SK-N-SH (cell line): ENCODE measurements around the gene TNRC6A. TPM values are rescaled to one million over a fixed set of nuclear protein-coding genes. Genes with fewer than 3 reads are reported as not detected.

Experiments
- CTCF ChIA-PET: fragments of 300-600, 350-600 bp; formaldehyde crosslinking; extraction: SDS; loops from one replicate; lab custom pipeline; 2021; lab: Yijun Ruan, JAX
- POLR2A ChIA-PET: fragments of 350-600 bp; sonication (Branson Sonifier 250); formaldehyde crosslinking; extraction: SDS; loops from one replicate; lab custom pipeline; 2020; ENCODE audit warnings: antibody characterized with exemption, inconsistent platforms; lab: Yijun Ruan, JAX
- DNase-seq: peaks from one replicate; pipeline ENCODE4 v3.0.0; 2012
- H2AFZ ChIP-seq: fragments of 200-600 bp; sonication (generic); 2 replicates; pipeline ENCODE4 v1.8.1; 2016; ENCODE audit warnings: antibody characterized with exemption, mild to moderate bottlenecking, low read depth
- H3F3A ChIP-seq: fragments of 200-600 bp; sonication (generic); replicated peaks from 2 replicates; pipeline ENCODE3; 2016; ENCODE audit warnings: antibody characterized with exemption, mild to moderate bottlenecking; ENCODE audit not compliant: insufficient read depth
- H3K27ac ChIP-seq, 2 experiments: fragments of 200-500 bp in 1 of 2; fragments of 200-600 bp in 1 of 2; sonication (Bioruptor generic) in 1 of 2; sonication (generic), shearing (Covaris generic) in 1 of 2; 2 replicates each; pipeline versions ENCODE4 v1.5.1 to v1.6.1; 2014 to 2016; ENCODE audit warnings: low read depth in 2 of 2, inconsistent platforms in 1 of 2, low read length in 1 of 2, mild to moderate bottlenecking in 1 of 2, mixed read lengths in 1 of 2
- H3K27me3 ChIP-seq: fragments of 200-600 bp; sonication (generic), shearing (Covaris generic); 2 replicates; pipeline ENCODE4 v1.6.1; 2016; ENCODE audit warnings: mixed run types; ENCODE audit not compliant: insufficient read depth
- H3K36me3 ChIP-seq, 2 experiments: fragments of 200-500 bp in 1 of 2; fragments of 200-600 bp in 1 of 2; sonication (Bioruptor generic) in 1 of 2; sonication (generic) in 1 of 2; replicated peaks in 1 of 2; 2 replicates each; pipeline versions ENCODE3 to v1.5.1; 2014 to 2016; ENCODE audit warnings: low read length in 1 of 2, mild to moderate bottlenecking in 1 of 2; ENCODE audit not compliant: insufficient read depth in 2 of 2, control insufficient read depth in 1 of 2
- H3K4me1 ChIP-seq, 2 experiments: fragments of 200-500 bp in 1 of 2; fragments of 200-600 bp in 1 of 2; sonication (Bioruptor generic) in 1 of 2; sonication (generic), shearing (Covaris generic) in 1 of 2; 2 replicates each; pipeline versions ENCODE4 v1.5.1 to v1.6.1; 2014 to 2016; ENCODE audit warnings: low read depth in 1 of 2, low read length in 1 of 2, mixed run types in 1 of 2; ENCODE audit not compliant: insufficient read depth in 2 of 2, control insufficient read depth in 1 of 2
- H3K4me2 ChIP-seq: fragments of 200-600 bp; sonication (generic), shearing (Covaris generic); 2 replicates; pipeline ENCODE4 v1.6.1; 2017; ENCODE audit warnings: mixed run types
- H3K4me3 ChIP-seq, 2 experiments: fragments of 200-500 bp in 1 of 2; fragments of 200-600 bp in 1 of 2; sonication (Bioruptor generic) in 1 of 2; sonication (generic), shearing (Covaris generic) in 1 of 2; 2 replicates each; pipeline versions ENCODE4 v1.5.1 to v1.8.1; 2014 to 2016; ENCODE audit warnings: low read depth in 2 of 2, inconsistent platforms in 1 of 2, low read length in 1 of 2, mild to moderate bottlenecking in 1 of 2, mixed read lengths in 1 of 2, moderate library complexity in 1 of 2
- H3K79me2 ChIP-seq: fragments of 200-600 bp; sonication (generic); 2 replicates; pipeline ENCODE4 v1.8.1; 2017; ENCODE audit warnings: mild to moderate bottlenecking; ENCODE audit not compliant: insufficient read depth
- H3K9ac ChIP-seq: fragments of 200-600 bp; sonication (generic); 2 replicates; pipeline ENCODE4 v1.6.1; 2017; ENCODE audit warnings: mixed run types
- H3K9me2 ChIP-seq: fragments of 200-600 bp; sonication (generic); 2 replicates; pipeline ENCODE4 v1.6.1; 2017; ENCODE audit warnings: mixed run types
- H3K9me3 ChIP-seq: fragments of 200-600 bp; sonication (generic); 2 replicates; pipeline ENCODE4 v1.6.1; 2017; ENCODE audit warnings: mixed run types, mild to moderate bottlenecking, moderate library complexity
- H4K20me1 ChIP-seq: fragments of 200-600 bp; sonication (generic); 2 replicates; pipeline ENCODE4 v1.6.1; 2017; ENCODE audit warnings: mild to moderate bottlenecking, mixed run types; ENCODE audit not compliant: insufficient read depth
- ELF1 ChIP-seq: IDR thresholded peaks from 2 replicates; pipeline ENCODE4 v1.4.0; 2012
- EZH2phosphoT487 ChIP-seq: fragments of 200-600 bp; sonication (generic); IDR thresholded peaks from 2 replicates; pipeline ENCODE4 v1.6.1; 2017; ENCODE audit warnings: low read depth, mixed run types, mild to moderate bottlenecking, antibody characterized with exemption, moderate library complexity, borderline replicate concordance
- FOSL2 ChIP-seq: IDR thresholded peaks from 2 replicates; pipeline ENCODE4 v1.4.0; 2012; ENCODE audit warnings: low read depth, mild to moderate bottlenecking, moderate library complexity, borderline replicate concordance
- FOXJ3 ChIP-seq: sonication (generic); formaldehyde crosslinking; IDR thresholded peaks from 2 replicates; pipeline ENCODE4 v1.5.1; 2020; ENCODE audit warnings: mild to moderate bottlenecking, missing genetic modification reagents
- FOXM1 ChIP-seq: IDR thresholded peaks from 2 replicates; pipeline ENCODE4 v1.4.0; 2012; ENCODE audit warnings: low read depth, mild to moderate bottlenecking
- GABPA ChIP-seq: IDR thresholded peaks from 2 replicates; pipeline ENCODE4 v1.4.0; 2012; ENCODE audit warnings: low read depth, mild to moderate bottlenecking
- GATA2 ChIP-seq: sonication (generic); formaldehyde crosslinking; IDR thresholded peaks from 2 replicates; pipeline ENCODE4 v1.5.0; 2020; ENCODE audit warnings: mild to moderate bottlenecking, missing genetic modification reagents
- JUND ChIP-seq: IDR thresholded peaks from 2 replicates; pipeline ENCODE4 v1.4.0; 2012
- MEF2A ChIP-seq: IDR thresholded peaks from 2 replicates; pipeline ENCODE4 v1.4.0; 2012; ENCODE audit warnings: low read depth, borderline replicate concordance
- NFIC ChIP-seq: IDR thresholded peaks from 2 replicates; pipeline ENCODE4 v1.4.0; 2012; ENCODE audit warnings: borderline replicate concordance
- NRF1 ChIP-seq: IDR thresholded peaks from 2 replicates; pipeline ENCODE4 v1.6.1; 2012; ENCODE audit warnings: low read depth, mild to moderate bottlenecking, low read length
- POLR2AphosphoS5 ChIP-seq: IDR thresholded peaks from 2 replicates; pipeline ENCODE4 v1.6.1; 2012; ENCODE audit warnings: low read depth, low read length
- RCOR1 ChIP-seq: fragments of 150-350 bp; IDR thresholded peaks from 2 replicates; pipeline ENCODE4 v1.6.1; 2017; ENCODE audit warnings: antibody characterized with exemption, low read length
- RFX5 ChIP-seq: IDR thresholded peaks from 2 replicates; pipeline ENCODE4 v1.6.1; 2012; ENCODE audit warnings: mild to moderate bottlenecking, improper control_type of control experiment, low read length
- SMC3 ChIP-seq: IDR thresholded peaks from 2 replicates; pipeline ENCODE4 v1.6.1; 2012; ENCODE audit warnings: low read depth, low read length, improper control_type of control experiment
- TAF1 ChIP-seq: IDR thresholded peaks from 2 replicates; pipeline ENCODE4 v1.6.1; 2012; ENCODE audit warnings: low read depth, mild to moderate bottlenecking, low read length, moderate library complexity, borderline replicate concordance
- YY1 ChIP-seq: IDR thresholded peaks from 2 replicates; pipeline ENCODE4 v1.4.0; 2012; ENCODE audit warnings: low read depth, mild to moderate bottlenecking
- WGBS: methylation state at CpG from one replicate; pipeline ENCODE4 v1.1.6; 2017; ENCODE audit warnings: low lambda C conversion rate; 5-methylcytosine and 5-hydroxymethylcytosine counted together
- polyA plus RNA-seq, 3 experiments: library from polyadenylated mRNA; depleted of rRNA; stranded (reverse); fragments of >200 nt; gene quantifications; 2 replicates each; pipeline ENCODE4 v1.2.3, GENCODE V29; 2012
- TF ChIP-seq, protein P1 (sequence below): IDR thresholded peaks from 2 replicates; pipeline ENCODE4 v1.4.0; 2012; ENCODE audit warnings: low read depth, borderline replicate concordance
- TF ChIP-seq, protein P2 (sequence below): IDR thresholded peaks from 2 replicates; pipeline ENCODE4; 2012
- TF ChIP-seq, protein P3 (sequence below): fragments of 200-600 bp; sonication (generic); IDR thresholded peaks from 2 replicates; pipeline ENCODE4 v1.6.1; 2017; ENCODE audit warnings: antibody characterized with exemption, mild to moderate bottlenecking, moderate library complexity

TNRC6A gene
- polyA plus RNA-seq, 1 of the 3 experiments (the other 2 are of a cell fraction) = 32.5 TPM

DNA sequence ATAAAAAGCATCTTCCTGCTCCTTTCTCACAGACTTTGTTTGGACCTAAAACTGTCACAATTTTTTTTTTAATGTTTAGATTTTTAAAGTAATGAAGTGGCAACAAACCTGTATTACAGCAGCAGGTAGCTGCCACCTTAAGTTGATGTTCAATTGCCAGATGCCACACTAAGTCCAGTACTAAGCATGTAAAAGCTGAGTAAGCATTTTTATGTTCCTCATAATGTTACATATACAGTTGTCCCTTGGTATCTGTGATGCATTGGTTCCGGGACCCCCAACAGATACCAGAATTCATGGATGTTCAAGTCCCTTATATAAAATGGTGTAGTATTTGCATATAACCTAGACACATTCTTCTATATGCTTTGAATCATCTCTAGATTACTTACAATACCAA lies 45.1 kb downstream of the TNRC6A start:
- WGBS = 100% methylated on average over 1 of the region's 1 CpG
- peaks cover 0 to 12% of the 10 kb centered on the region in 2 experiments; a peak in 2 of 4 replicates for H3K4me1 ChIP-seq
- TF ChIP-seq ELF1 = no peak
- TF ChIP-seq FOSL2 = no peak
- no peak for TF ChIP-seq FOXJ3 (CRISPR knock-in tag)
- no peak for TF ChIP-seq SMC3
- TF ChIP-seq, all 33 proteins: peak for 0
- Histone ChIP-seq H2AFZ (no peak overlapping the region), H3K27me3 (no peaks in the 10 kb centered on the region), H3K9me2 (no peaks in the 10 kb centered on the region), H3K36me3 (peaks cover 60 to 71% of the 10 kb centered on the region in 2 experiments), H3K9ac (no peak overlapping the region), H3K4me2 (no peak overlapping the region), H3K9me3 (no peaks in the 10 kb centered on the region), H3K4me3 (no peak overlapping the region), H4K20me1 (peaks cover 62% of the 10 kb centered on the region), H3K27ac (no peak overlapping the region), H3F3A (peaks cover 4% of the 10 kb centered on the region), H3K79me2 (peaks cover 77% of the 10 kb centered on the region)
- no peak for DNase-seq
- CTCF ChIA-PET = no interaction called here
- POLR2A ChIA-PET = no interaction called here

DNA sequence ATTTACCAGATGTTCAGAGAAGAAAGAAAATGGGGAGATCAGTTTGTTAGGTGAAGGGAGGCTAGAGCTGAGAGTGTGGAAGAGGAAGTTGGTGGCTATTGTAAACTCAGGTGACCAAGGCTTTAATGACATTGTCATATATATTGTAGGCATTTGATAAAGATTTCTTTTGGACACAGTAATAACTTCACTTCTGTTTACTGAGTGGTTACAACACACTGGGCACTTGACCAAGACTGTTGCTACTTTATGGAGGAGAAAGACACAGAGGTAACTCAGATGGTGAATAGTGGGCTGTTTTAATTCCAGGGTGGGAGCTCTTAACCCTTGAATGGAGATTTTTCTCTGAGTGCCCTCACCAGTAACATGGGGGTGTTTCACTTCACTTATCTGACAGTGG lies 46.0 kb downstream of the TNRC6A start:
- peaks cover 4% of the 10 kb centered on the region for H3F3A ChIP-seq
- ChIA-PET POLR2A (no interaction called here), CTCF (interaction anchor here (0.9 kb wide), 1 partner anchor 20 kb away, joined by 3 read pairs; no protein-coding TSS in a partner anchor)
- peak overlapping the region in 1 of 2 experiments; percentile 4; a peak in 1 of 4 replicates for H3K27ac ChIP-seq
- H3K9me3 ChIP-seq = no peaks in the 10 kb centered on the region
- peaks cover 62 to 81% of the 10 kb centered on the region in 2 experiments for H3K36me3 ChIP-seq
- TF ChIP-seq FOXM1 (no peak), TAF1 (no peak), NFIC (no peak), RFX5 (no peak), RCOR1 (no peak), GATA2 (CRISPR knock-in tag) (no peak), POLR2AphosphoS5 (no peak), YY1 (no peak), JUND (no peak), GABPA (no peak), ELF1 (no peak), NRF1 (no peak), SMC3 (no peak), EZH2phosphoT487 (no peak), MEF2A (no peak)
- TF ChIP-seq, protein P1, sequence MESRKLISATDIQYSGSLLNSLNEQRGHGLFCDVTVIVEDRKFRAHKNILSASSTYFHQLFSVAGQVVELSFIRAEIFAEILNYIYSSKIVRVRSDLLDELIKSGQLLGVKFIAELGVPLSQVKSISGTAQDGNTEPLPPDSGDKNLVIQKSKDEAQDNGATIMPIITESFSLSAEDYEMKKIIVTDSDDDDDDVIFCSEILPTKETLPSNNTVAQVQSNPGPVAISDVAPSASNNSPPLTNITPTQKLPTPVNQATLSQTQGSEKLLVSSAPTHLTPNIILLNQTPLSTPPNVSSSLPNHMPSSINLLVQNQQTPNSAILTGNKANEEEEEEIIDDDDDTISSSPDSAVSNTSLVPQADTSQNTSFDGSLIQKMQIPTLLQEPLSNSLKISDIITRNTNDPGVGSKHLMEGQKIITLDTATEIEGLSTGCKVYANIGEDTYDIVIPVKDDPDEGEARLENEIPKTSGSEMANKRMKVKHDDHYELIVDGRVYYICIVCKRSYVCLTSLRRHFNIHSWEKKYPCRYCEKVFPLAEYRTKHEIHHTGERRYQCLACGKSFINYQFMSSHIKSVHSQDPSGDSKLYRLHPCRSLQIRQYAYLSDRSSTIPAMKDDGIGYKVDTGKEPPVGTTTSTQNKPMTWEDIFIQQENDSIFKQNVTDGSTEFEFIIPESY = no peak
- TF ChIP-seq, protein P2, sequence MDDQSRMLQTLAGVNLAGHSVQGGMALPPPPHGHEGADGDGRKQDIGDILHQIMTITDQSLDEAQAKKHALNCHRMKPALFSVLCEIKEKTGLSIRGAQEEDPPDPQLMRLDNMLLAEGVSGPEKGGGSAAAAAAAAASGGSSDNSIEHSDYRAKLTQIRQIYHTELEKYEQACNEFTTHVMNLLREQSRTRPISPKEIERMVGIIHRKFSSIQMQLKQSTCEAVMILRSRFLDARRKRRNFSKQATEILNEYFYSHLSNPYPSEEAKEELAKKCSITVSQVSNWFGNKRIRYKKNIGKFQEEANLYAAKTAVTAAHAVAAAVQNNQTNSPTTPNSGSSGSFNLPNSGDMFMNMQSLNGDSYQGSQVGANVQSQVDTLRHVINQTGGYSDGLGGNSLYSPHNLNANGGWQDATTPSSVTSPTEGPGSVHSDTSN = no peak
- TF ChIP-seq, protein P3, sequence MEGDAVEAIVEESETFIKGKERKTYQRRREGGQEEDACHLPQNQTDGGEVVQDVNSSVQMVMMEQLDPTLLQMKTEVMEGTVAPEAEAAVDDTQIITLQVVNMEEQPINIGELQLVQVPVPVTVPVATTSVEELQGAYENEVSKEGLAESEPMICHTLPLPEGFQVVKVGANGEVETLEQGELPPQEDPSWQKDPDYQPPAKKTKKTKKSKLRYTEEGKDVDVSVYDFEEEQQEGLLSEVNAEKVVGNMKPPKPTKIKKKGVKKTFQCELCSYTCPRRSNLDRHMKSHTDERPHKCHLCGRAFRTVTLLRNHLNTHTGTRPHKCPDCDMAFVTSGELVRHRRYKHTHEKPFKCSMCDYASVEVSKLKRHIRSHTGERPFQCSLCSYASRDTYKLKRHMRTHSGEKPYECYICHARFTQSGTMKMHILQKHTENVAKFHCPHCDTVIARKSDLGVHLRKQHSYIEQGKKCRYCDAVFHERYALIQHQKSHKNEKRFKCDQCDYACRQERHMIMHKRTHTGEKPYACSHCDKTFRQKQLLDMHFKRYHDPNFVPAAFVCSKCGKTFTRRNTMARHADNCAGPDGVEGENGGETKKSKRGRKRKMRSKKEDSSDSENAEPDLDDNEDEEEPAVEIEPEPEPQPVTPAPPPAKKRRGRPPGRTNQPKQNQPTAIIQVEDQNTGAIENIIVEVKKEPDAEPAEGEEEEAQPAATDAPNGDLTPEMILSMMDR = no peak
- H3K9ac ChIP-seq = no peak overlapping the region
- no peaks in the 10 kb centered on the region for H3K27me3 ChIP-seq
- H3K79me2 ChIP-seq = peaks cover 78% of the 10 kb centered on the region
- H3K4me2 ChIP-seq = no peak overlapping the region
- H3K9me2 ChIP-seq = no peaks in the 10 kb centered on the region
- no peak overlapping the region for H3K4me3 ChIP-seq
- DNase-seq = no peak
- H2AFZ ChIP-seq = no peak overlapping the region
- H4K20me1 ChIP-seq = peaks cover 55% of the 10 kb centered on the region
- peaks cover 0 to 12% of the 10 kb centered on the region in 2 experiments; a peak in 2 of 4 replicates for H3K4me1 ChIP-seq
